GM12878 (cell line): ENCODE data around the gene CAPSL. TPM values are rescaled to one million over a fixed set of nuclear protein-coding genes. Genes with fewer than 3 reads are reported as not detected.
A peak's percentile ranks its signal among the peaks of the same experiment; 100 is the strongest.

Experiments
- ATF7 ChIP-seq: fragments of 450-650 bp; IDR thresholded peaks from 2 replicates; pipeline ENCODE4 v1.6.1; 2016; ENCODE audit warnings: low read depth, mild to moderate bottlenecking
- CHD1 ChIP-seq: IDR thresholded peaks from 2 replicates; pipeline ENCODE4 v1.6.1; 2012; ENCODE audit warnings: low read depth, low read length, improper control_type of control experiment
- DPF2 ChIP-seq: fragments of 450-650 bp; IDR thresholded peaks from 2 replicates; pipeline ENCODE4 v1.6.1; 2017; ENCODE audit warnings: mild to moderate bottlenecking
- EED ChIP-seq: sonication (generic); IDR thresholded peaks from 2 replicates; pipeline ENCODE4 v1.6.1; 2016; ENCODE audit warnings: antibody characterized with exemption, low read depth
- FOS ChIP-seq: IDR thresholded peaks from 3 replicates; pipeline ENCODE4 v1.6.1; 2011; ENCODE audit warnings: borderline replicate concordance; ENCODE audit not compliant: insufficient read length; ENCODE audit errors: extremely low read depth
- GATAD2B ChIP-seq: fragments of 450-650 bp; conservative IDR thresholded peaks from 2 replicates; pipeline ENCODE4 v1.6.1; 2017; ENCODE audit warnings: low read depth, mild to moderate bottlenecking, moderate library complexity
- IKZF1 ChIP-seq: fragments of 450-650 bp; conservative IDR thresholded peaks from 2 replicates; pipeline ENCODE4 v1.6.1; 2017; ENCODE audit warnings: antibody characterized with exemption, mild to moderate bottlenecking
- IKZF2 ChIP-seq, 2 experiments: fragments of 450-650 bp; IDR thresholded peaks; 2 replicates each; pipeline ENCODE4 v1.6.1; 2017; ENCODE audit warnings: mild to moderate bottlenecking in 2 of 2, moderate library complexity in 2 of 2
- IRF5 ChIP-seq: fragments of 450-650 bp; IDR thresholded peaks from 2 replicates; pipeline ENCODE4 v1.6.1; 2017; ENCODE audit warnings: borderline replicate concordance
- KLF5 ChIP-seq: fragments of 450-650 bp; IDR thresholded peaks from 2 replicates; pipeline ENCODE4 v1.6.1; 2014; ENCODE audit warnings: mild to moderate bottlenecking; ENCODE audit not compliant: partially characterized antibody
- MYB ChIP-seq: fragments of 150-350 bp; IDR thresholded peaks from 2 replicates; pipeline ENCODE4 v1.6.1; 2014; ENCODE audit warnings: mild to moderate bottlenecking, low read depth, low read length, borderline replicate concordance
- POU2F2 ChIP-seq: IDR thresholded peaks from 3 replicates; pipeline ENCODE4 v1.6.1; 2011; ENCODE audit warnings: low read depth, mild to moderate bottlenecking, low read length, borderline replicate concordance
- RELB ChIP-seq: fragments of 450-650 bp; IDR thresholded peaks from 2 replicates; pipeline ENCODE4 v1.6.1; 2017; ENCODE audit warnings: low read depth, mild to moderate bottlenecking, moderate library complexity
- REST ChIP-seq: IDR thresholded peaks from 2 replicates; pipeline ENCODE4 v1.6.1; 2012; ENCODE audit warnings: mild to moderate bottlenecking, low read depth, low read length
- RFX5 ChIP-seq: IDR thresholded peaks from 2 replicates; pipeline ENCODE4 v1.6.1; 2011; ENCODE audit warnings: low read depth, low read length, improper control_type of control experiment
- SPI1 ChIP-seq: IDR thresholded peaks from 2 replicates; pipeline ENCODE4 v1.6.1; 2011; ENCODE audit warnings: low read depth, mild to moderate bottlenecking, low read length, moderate library complexity, borderline replicate concordance; ENCODE audit not compliant: insufficient read depth
- SREBF1 ChIP-seq: IDR thresholded peaks from 2 replicates; pipeline ENCODE4 v1.6.1; 2012; ENCODE audit warnings: mild to moderate bottlenecking, low read length
- SUZ12 ChIP-seq: fragments of 200-600 bp; sonication (generic); IDR thresholded peaks from one replicate; pipeline ENCODE4 v1.6.1; 2018; ENCODE audit warnings: antibody characterized with exemption, mild to moderate bottlenecking; ENCODE audit not compliant: unreplicated experiment
- TCF12 ChIP-seq: IDR thresholded peaks from 2 replicates; pipeline ENCODE4 v1.6.1; 2011; ENCODE audit warnings: low read depth, mild to moderate bottlenecking, low read length
- TCF3 ChIP-seq: IDR thresholded peaks from 2 replicates; pipeline ENCODE4 v1.6.1; 2012; ENCODE audit warnings: low read depth, mild to moderate bottlenecking, low read length, borderline replicate concordance; ENCODE audit not compliant: insufficient read depth
- USF1 ChIP-seq: IDR thresholded peaks from 2 replicates; pipeline ENCODE4 v1.6.1; 2011; ENCODE audit warnings: borderline replicate concordance, low read depth, mild to moderate bottlenecking, moderate library complexity, mixed read lengths, low read length; ENCODE audit not compliant: insufficient read depth; ENCODE audit errors: extremely low read length
- ZNF24 ChIP-seq: fragments of 450-650 bp; IDR thresholded peaks from 2 replicates; pipeline ENCODE4 v1.6.1; 2017; ENCODE audit warnings: antibody characterized with exemption, mild to moderate bottlenecking
- ZNF274 ChIP-seq: IDR thresholded peaks from one replicate; pipeline ENCODE4 v1.8.0; 2011; ENCODE audit not compliant: insufficient read length, insufficient read depth
- polyA plus RNA-seq, 11 experiments: library from polyadenylated mRNA; depleted of rRNA in 4 of 11; unstranded in 6 of 11; stranded (reverse) in 5 of 11; fragments of >200 nt; fragmentation: Nextera tagmentation in 4 of 11; fragmentation: Illumina TruSeq in 1 of 11; extraction: Ambion mirVana in 4 of 11; extraction: Trizol in 1 of 11; gene quantifications; 1 replicate in 1 of 11; 2 replicates in 10 of 11; pipeline versions ENCODE4 v1.2.1 to v1.2.3, GENCODE V29; 2011 to 2016; ENCODE audit warnings: inconsistent platforms in 2 of 11, missing spikeins in 2 of 11, low read depth in 1 of 11
- total RNA-seq, 4 experiments: library from RNA; depleted of rRNA in 3 of 4; stranded (reverse); fragments of >200 nt in 3 of 4; fragmentation: Illumina TruSeq in 1 of 4; extraction: Trizol in 1 of 4; gene quantifications; 2 replicates each; pipeline versions ENCODE4 v1.2.1 to v1.2.3, GENCODE V29; 2013 to 2021

Gene CAPSL
- total and polyA plus RNA-seq, 10 of the 15 experiments (the other 5 are each of a cell fraction or from before 2014, with no cell fraction given) = 0.19 to 0.57 (median 0.20) TPM; not detected in 7

- TF ChIP-seq REST = no peak
- TF ChIP-seq MYB = no peak
- TF ChIP-seq SUZ12 = no peak
- no peak for TF ChIP-seq SPI1
- TF ChIP-seq IKZF1 = peak; percentile 70
- no peak for TF ChIP-seq SREBF1
- no peak for TF ChIP-seq USF1
- peak; percentile 41; the same call in 1 of the 2 replicates for TF ChIP-seq RELB
- no peak for TF ChIP-seq TCF12
- peak; percentile 68 for TF ChIP-seq DPF2
- peak; percentile 90 for TF ChIP-seq EED
- 0 out of 2 replicates have a peak, but pooled peaks have one; percentile 16 for TF ChIP-seq ATF7
- peak; percentile 37; the same call in 1 of the 2 replicates for TF ChIP-seq GATAD2B
- TF ChIP-seq IRF5 = no peak
- TF ChIP-seq IKZF2 (IDR thresholded peaks at IDR 0.05) = peak; percentile 76 to 77
- TF ChIP-seq FOS = no peak
- no peak for TF ChIP-seq TCF3
- TF ChIP-seq KLF5 = no peak
- no peak for TF ChIP-seq CHD1
- TF ChIP-seq POU2F2 = no peak
- TF ChIP-seq ZNF274 = no peak
- no peak for TF ChIP-seq RFX5
- TF ChIP-seq ZNF24 = no peak
Measured at GRCh38 chr5:35902046-35902672, 36.3 kb downstream of the CAPSL start (continued).
